HL-60/S4 (cell line): ENCODE data around the gene THAP8.

Experiments
- in situ Hi-C: fragments of 300-500 bp; cut with MboI; formaldehyde crosslinking; loops from 2 replicates; pipeline ENCODE4 v1.14.3; 2022; ENCODE audit warnings: low sequenced_read_pairs

The THAP8 gene

GRCh38 chr19:36030264-36031148 is 23.6 kb downstream of the THAP8 start:
- in situ Hi-C loops: no loop called here

- in situ Hi-C loops: no loop called here
These were observed 25.6 kb downstream of the THAP8 start for GRCh38 chr19:36028313-36029041.

- in situ Hi-C loops: no loop called here
These were observed 26.4 kb downstream of the THAP8 start for GRCh38 chr19:36027696-36028095.

GRCh38 chr19:36026091-36026876 is 27.8 kb downstream of the THAP8 start:
- in situ Hi-C loops: no loop called here

GRCh38 chr19:36025541-36025940 is 28.5 kb downstream of the THAP8 start:
- in situ Hi-C loops: no loop called here

GRCh38 chr19:36023432-36023831 is 30.7 kb downstream of the THAP8 start:
- in situ Hi-C loops: no loop called here

- in situ Hi-C loops: no loop called here
These were observed 34.9 kb downstream of the THAP8 start for GRCh38 chr19:36019061-36019670.

- in situ Hi-C loops: no loop called here
These were observed 39.8 kb downstream of the THAP8 start, which contains the start of gene ALKBH6 for GRCh38 chr19:36014012-36014924. TSS of gene ALKBH6 (minus strand) at chr19:36014213. CDS start at chr19:36013397, 816 bp downstream.

- in situ Hi-C loops: no loop called here
These were observed 40.6 kb downstream of the THAP8 start for GRCh38 chr19:36013280-36014011.

- in situ Hi-C loops: no loop called here
These were observed 43.7 kb downstream of the THAP8 start for GRCh38 chr19:36010402-36010801.

GRCh38 chr19:36009633-36010379 is 44.3 kb downstream of the THAP8 start:
- in situ Hi-C loops: no loop called here

- in situ Hi-C loops: no loop called here
These were observed 44.9 kb downstream of the THAP8 start for GRCh38 chr19:36009220-36009619.

- in situ Hi-C loops: no loop called here
These were observed 45.6 kb downstream of the THAP8 start, which contains the start of gene SYNE4 for GRCh38 chr19:36008336-36008978. TSS of gene SYNE4 (minus strand) at chr19:36008813. CDS start at chr19:36008681, 132 bp downstream.

- in situ Hi-C loops: no loop called here
These were observed 47.1 kb downstream of the THAP8 start for GRCh38 chr19:36006955-36007354.

GRCh38 chr19:36003284-36003683 is 50.8 kb downstream of the THAP8 start:
- in situ Hi-C loops: no loop called here

GRCh38 chr19:36001605-36002004 is 52.5 kb downstream of the THAP8 start:
- in situ Hi-C loops: no loop called here

GRCh38 chr19:35996777-35997176 is 57.3 kb downstream of the THAP8 start:
- in situ Hi-C loops: no loop called here
